GM21529 (cell line): Measurements from ENCODE around the gene PIGL.
"Not testable (repeated sequence)": the region's sequence is repeated elsewhere in the genome, so short reads cannot be mapped to it uniquely, and the experiment has no call there.

Source experiments
- ATAC-seq: cut with Tn5 transposase; IDR thresholded peaks from one replicate; pipeline ENCODE4 v1.9.1; 2021; ENCODE audit not compliant: unreplicated experiment

The PIGL gene

DNA sequence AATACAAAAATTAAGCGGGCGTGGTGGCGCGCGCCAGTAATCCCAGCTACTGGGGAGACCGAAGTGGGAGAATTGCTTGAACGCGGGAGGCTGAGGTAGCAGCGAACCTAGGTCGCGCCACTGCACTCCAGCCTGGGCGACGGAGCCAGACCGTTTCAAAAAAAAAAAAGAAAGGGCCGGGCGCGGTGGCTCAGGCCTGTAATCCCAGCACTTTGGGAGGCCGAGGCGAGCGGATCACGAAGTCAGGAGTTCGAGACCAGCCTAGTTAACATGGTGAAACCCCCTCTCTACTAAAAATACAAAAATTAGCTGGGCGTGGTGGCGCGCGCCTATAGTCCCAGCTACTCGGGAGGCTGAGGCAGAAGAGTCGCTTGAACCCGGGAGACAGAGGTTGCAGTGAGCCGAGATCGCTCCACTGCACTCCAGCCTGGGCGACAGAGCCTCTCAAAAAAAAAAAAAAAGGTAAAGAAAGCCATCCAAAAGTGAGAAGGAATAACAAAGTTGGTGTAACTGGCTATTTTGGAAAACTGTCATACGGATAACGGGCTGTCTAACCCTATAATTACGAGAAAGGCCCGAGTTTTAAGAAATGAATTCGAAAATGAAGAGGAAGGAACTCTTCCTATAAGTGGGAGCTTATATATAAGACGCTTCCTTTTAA is 539 bp upstream of the PIGL start:
- not testable (repeated sequence) for ATAC-seq

DNA sequence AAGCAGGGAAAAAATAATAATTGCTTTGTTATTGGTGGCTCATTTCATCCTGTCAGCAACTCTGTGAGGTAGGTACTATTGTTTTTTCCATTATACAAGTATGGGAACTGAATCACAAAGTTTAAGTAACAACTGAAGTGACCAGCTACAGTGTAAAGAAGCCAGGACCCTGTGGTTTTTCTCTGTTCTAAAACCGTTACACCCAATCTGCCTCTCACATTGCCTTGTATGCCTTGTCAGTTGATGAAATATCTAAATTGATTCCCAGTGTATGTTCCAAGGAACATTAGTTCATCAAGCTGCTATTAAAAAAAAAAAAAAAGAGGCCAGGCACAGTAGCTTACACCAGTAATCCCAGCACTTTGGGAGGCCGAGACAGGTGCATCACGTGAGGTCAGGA is 5.4 kb downstream of the PIGL start:
- ATAC-seq = no peak

DNA sequence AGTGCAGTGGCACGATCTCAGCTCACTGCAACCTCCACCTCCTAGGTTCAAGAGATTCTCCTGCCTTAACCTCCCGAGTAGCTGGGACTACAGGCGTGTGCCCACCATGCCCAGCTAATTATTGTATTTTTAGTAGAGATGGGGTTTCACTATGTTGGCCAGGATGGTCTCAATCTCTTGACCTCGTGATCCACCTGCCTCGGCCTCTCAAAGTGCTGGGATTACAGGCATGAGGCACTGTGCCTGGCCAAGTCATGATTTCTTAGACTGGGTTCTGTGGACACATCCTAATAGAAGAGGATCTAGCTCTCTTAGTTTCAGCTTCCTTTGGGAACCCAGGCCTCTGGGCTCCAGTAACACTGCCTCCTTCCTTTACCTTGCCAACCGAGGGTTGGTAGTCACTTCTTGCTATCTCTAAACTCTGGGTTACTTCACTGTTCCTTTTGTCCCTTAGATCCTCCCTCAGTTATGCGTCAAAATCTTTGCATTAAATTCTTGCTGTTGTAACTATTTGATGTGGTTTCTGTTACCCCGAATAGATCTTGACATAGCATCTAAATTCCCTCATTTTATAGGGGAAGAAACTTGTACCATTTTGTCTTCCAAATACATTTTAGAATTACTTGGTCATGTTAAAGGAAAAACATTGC is 13.0 kb downstream of the PIGL start:
- ATAC-seq = not testable (repeated sequence)

DNA sequence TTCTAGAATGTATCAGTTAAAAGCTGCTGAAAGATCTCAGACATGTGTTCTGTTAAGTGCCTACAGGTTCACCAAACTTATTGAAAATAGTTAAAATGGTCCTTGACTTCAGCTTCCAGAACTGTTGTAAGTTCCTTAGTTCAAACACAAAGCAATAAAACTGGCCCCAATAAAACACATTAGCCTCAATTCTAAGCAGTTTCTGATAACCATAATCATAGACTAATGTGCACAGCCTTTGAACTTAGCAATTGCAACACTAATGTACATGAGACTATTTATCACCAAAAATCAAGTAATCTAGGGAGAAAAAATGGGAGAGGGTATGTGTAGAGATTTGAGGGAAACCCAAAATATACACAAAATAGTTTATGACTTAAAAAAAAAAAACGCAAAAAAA is 15.4 kb downstream of the PIGL start:
- ATAC-seq = no peak

DNA sequence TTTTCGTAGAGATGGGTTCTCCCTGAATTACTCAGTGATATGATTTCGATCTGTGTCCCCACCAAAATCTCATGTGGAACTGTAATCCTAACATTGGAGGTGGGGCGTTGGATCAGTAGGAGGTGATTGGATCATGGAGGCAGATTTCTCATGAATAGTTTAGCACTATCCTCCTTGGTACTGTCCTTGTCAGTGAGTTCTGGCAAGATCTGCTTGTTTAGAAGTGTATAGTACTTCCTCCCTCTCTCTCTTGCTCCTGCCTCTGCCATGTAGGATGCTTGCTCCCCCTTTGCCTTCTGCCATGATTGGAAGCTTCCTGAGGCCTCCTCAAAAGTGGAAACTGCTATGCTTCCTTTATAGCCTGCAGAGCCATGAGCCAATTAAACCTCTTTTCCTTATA is 22.9 kb downstream of the PIGL start:
- ATAC-seq = no peak

DNA sequence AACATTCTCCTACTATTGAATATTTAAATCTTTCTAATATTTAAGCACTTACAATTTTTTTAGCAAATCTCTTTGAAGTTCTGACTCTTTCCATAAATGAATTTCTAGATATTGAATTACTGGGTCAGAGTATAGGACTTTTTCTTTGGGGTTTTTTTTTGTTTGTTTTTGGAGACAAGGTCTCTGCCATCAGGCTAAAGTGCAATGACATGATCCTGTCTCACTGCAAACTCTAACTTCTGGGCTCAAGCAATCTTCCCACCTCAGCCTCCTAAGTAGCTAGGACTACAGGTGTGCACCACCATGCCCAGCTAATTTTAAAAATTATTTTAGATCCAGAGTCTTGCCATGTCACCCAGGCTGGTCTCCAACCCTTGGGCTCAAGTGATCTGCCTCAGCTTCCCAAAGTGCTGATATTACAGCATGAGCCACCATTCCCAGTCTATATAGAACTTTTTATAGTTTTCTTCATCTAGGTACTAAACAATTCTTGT is 24.9 kb downstream of the PIGL start:
- ATAC-seq = no peak

DNA sequence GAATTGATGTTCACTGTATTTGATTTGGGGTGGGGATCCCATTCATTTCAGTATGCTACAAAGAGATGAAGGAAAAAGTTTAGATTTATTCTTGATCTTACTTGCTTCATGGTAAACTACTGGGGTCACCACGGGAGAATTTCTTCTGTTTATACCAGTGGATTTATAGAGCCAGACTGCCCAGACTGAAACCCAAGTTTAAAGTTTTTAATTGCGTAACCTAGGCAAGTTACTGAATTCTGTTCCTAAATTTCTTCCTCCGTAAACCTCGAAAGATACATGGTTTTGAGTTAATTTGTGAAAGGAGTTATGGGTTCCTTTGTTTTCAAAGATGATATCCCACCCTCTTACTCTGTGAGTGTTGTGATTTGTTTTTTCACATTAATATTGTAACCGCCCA is 26.4 kb downstream of the PIGL start:
- ATAC-seq = no peak

DNA sequence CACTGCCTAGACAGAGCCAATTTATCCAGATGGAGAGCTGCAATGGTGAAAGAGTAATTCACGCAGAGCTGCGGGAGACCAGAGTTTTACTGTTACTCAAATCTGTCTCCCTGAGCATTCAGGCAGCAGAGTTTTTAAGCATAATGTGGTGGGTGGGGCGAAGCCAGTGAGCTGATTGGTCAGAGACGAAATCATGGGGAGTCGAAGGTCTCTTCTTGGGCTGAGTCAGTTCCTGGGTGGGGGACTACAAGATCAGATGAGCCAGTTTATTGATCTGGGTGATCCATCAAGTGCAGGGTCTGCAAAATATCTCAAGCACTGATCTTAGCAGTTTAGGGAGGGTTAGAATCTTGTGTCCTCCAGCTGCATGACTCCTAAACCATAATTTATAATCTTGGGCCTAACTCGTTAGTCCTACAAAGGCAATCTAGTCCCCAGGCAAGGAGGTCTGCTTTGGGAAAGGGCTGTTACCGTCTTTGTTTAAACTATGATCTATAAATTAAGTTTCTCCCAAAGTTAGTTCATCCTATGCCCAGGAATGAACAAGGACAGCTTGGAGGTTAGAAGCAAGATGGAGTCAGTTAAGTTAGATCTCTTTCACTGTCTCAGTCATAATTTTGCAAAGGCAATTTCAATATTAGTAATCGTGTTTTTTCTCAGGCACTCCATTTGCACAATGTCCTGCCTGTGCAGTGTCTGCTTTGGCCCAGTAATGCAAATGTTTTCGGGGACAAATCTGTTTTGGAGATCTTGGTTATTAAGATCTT is 27.0 kb downstream of the PIGL start:
- ATAC-seq = no peak

DNA sequence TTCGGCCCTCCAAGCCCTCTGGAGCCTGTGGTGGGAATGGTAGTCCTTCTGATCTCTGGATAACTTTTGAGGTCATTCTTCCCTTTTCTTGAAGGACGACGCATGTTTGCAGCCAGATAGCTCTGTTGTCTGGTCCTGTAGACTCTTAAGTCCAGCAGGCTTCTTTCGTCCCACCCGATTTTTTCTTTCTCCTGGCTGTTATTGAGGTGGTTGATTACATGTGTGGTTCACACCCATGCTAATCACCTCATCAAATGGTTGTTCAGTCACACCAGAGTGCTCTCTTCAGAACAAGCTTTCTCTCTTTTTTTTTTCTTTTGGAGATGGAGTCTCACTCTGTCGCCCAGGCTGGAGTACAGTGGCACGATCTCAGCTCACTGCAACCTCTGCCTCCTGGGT is 30.6 kb downstream of the PIGL start:
- no peak for ATAC-seq

DNA sequence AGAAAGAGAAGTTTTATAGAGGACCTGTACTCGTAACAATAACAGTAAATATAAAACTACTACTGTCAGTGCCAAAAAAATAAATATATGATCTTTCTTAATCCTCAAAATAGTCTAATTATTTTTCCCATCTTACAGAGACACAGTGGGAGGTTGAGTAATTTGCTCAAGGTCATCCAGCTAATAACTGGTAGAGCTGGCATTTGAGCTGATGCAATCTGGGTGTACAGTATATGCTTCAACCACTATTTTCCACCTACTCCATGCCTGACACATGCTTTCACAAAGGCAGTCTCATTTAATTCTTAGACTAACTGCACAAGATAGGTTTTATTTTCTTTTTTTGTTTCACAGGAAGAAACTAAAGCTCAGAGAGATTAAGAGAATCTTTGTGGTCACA is 33.6 kb downstream of the PIGL start:
- no peak for ATAC-seq

DNA sequence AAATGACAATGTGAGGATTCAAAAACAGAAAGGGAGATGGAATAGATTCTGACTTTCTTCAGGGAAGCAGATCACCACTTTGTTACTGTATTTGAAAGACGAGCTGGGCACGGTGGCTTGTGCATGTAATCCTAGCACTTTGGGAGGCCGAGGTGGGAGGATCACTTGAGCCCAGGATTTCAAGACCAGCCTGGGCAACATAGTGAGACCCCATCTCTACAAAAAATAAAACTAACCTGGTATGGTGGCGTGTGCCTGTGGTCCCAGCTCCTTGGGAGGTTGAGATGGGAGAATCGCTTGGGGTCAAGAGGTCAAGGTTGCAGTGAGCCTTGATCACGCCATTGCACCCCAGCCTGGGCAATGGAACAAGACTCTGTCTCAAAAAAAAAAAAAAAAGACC is 34.0 kb downstream of the PIGL start:
- no peak for ATAC-seq

DNA sequence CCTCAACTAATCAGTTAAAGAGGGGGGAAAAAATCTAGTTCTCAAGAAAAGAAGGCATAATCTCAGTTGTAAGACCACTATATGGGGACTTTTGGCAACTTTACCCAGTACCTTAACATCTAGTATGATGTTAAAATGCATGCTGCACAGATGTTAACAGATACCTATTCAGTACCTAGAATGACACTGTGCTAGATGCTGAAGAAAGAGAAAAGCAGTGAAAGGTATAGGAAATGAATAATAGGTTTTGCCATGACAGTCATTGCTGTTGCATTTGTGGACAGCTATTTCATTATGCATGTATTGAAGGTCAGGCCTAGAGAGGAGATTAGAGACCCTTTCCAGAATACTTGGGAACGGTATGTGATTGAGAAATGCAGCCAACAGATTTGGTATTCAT is 34.5 kb downstream of the PIGL start:
- ATAC-seq = no peak

DNA sequence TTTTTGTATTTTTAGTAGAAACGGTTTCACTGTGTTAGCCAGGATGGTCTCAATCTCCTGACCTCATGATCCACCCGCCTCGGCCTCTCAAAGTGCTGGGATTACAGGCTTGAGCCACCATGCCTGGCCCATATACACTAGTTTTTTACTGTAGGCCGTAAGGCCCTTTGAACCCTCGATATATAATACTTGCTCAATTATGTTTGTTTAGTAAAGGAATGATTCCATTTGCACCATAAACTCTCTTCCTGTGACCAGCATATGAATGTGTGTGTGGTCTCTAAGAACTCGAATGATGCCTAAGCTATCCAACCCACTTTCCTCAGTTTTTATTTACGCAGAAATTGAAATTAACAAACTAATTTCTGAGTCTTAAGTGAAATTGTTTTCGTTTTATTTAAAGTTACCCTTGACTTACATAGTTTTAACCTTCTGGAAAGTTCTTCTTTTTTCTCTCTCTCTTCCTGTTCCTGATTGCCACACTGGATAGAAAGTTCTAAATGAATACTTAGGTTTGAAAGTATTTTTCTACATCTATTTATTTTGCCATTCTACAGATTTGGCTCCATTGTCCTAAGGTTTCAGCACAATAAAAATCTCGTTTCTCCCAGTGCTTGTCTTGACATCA is 37.9 kb downstream of the PIGL start:
- ATAC-seq = no peak

DNA sequence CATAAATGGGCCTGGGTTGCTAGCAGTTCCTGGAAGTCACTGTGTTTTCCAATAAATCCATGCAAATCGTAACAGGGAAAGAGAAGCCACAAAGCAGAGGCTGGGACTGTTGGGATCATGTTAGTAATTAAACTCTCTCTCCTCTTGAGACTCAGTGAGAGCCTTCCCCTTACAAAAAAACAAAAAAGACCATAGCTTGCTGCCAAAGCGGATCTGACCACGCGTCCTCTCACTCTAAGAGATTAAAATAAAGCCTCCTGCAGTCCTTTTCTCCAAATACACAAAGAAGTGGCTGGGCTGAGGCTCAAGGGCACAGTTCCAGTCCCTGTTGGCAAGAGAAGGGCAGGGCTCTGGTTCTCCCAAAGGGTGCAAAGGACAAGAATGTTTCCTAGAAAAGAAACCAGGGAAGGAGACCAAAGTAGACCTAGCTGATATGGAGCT is 38.5 kb downstream of the PIGL start:
- no peak for ATAC-seq

DNA sequence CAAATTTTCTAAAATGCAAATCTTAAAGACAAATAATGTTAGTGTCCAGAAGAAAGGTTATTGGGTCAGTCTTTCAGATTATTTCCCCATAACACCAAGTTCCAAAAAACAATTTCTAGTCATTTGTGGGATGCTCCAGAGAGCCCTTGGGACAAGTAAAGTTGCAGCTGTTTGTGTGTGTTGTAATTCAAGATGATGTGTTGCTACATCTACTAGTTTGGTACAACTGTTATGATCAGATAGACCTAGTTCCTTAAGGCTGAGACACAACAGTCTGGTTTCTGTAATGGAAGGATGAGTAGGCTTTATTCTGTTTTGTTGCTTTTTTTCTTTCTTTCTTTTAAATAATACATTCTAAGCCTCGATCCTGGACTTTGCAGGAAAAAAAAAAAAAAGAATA is 41.9 kb downstream of the PIGL start:
- no peak for ATAC-seq

DNA sequence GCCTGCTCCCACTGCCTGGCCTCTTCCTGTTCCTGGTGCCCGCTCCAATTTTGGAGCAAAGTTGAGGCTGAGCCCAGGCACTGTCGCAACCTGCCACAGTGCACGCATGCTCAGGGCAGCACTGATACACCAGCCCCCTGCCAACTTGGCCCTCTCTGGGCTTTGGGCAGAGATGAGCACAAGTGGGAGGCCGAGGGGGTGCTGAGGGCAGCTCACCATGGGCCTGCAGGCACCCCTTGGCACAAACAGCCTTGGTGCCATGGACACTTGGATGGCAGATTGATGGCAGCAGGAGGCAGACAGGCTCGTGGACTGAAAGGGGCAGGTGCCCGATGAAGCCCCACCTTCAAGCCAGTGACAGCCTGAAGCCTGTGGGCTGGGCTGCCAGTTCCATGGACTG is 42.9 kb downstream of the PIGL start:
- ATAC-seq = no peak

DNA sequence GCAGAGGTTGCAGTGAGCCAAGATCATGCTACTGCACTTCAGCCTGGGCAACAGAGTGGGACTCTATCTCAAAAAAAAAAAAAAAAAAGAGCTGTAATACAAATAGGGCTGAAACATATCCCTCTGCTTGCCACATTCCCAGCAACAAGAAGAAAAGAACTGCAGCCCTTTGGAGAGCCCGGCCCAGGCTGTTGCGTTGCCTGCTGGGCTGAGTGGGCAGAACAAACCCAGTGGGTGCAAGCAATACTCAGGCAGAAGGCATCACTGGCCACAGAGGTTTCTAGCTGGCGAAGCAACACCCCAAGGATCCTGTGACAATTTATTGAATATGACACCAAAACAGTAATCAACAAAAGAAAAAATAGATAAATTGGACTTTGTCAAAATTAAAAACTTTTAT is 44.0 kb downstream of the PIGL start:
- no peak for ATAC-seq

DNA sequence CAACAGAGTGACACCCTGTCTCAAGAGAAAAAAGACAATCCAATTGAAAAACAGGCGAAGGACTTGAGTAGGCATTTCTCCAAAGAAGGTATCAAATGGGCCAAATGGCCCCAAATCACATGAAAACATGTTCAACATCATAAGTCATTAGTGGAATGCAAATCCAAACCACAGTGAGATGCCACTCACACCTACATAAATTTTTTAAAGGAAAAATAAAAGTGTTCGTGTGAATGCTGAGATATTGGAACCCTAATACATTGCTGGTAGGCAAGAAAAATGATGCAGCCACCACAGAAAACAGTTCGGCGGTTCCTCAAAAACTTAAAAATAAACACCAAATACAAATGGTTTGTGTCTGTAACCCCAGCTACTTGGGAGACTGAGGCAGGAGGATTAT is 45.2 kb downstream of the PIGL start:
- ATAC-seq = no peak

DNA sequence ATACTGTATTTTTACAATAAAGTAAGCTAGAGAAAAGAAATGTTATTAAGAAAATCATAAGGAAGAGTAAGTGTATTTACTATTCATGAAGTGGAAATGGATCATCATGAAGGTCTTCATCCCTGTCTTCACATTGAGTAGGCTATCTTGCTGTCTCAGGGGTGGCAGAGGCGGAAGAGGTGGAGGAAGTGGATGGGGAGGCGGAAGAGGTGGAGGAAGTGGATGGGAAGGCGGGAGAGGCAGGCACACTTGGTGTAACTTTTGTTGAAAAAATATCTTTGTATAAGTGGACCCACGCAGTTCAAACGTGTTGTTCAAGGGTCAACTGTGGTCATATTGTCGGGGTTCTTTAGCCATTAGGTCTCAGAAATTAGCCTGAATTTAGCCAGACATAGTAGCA is 50.2 kb downstream of the PIGL start:
- ATAC-seq = no peak

DNA sequence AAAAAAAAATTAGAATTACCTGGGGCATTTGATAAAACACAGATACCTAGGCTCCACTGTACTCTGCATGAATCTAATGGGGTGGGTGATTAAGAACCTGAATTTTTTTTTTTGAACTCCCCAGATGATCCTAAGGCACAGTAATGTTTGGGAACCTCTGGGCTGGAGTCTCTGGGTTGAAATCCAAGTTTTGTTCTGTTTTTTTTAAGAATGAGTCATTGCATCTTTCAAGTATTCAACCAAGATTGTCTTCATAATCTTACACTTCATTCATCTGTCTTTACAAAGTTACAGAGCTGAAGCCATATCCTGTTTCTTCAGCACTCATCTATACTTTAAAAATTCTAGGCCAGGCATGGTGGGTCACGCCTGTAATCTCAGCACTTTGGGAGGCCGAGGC is 52.6 kb downstream of the PIGL start:
- ATAC-seq = no peak

DNA sequence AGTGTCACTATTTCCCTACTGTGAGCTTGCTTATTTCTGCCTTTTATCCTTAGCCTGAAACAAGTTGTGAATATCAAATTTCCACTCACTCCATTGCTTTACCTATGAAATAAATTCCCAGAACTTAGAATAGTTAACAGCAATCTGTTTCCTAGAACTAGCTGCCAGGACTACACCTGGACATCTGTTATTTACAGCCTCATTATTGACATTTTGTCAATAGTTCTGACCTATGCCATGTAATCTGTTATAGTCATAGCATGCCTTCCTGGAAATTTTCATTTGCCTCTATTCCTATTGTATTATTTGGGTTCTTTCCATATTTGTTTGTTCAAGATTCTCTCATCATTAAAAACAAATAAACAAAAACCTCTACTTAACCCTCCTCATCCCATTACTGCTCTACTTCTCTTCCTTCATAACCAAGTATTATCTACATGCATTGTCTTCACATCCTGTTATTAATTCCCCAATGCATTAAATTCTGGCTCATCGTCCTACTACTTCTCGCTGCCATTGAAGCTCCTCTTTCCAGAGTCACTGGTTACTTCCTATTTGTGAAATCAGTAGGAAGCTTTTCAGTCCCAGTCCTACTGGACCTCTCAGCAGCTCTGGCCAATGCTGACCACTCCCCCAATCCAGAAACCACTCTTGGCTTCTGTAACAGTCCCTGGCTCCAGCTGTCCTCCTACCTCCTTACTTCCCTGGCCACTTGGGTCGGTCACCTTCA is 55.3 kb downstream of the PIGL start:
- no peak for ATAC-seq
